Right cardiac atrium (tissue), 5 donors: ENCODE results near the gene TMEM125. TPM values are rescaled to one million over a fixed set of nuclear protein-coding genes. Genes with fewer than 3 reads are reported as not detected.

Experiments
- ATAC-seq, 2 donors: fragments of 200-7000 bp; cut with Tn5 transposase; one replicate each; pipeline versions ENCODE4 v1.8.0 to v1.9.1; 2020; ENCODE audit warnings: moderate library complexity in 2 of 2, mild to moderate bottlenecking in 1 of 2
- DNase-seq, 3 donors: peaks; one replicate each; pipeline ENCODE4 v3.0.0-alpha.2; 2020
- H3K27ac ChIP-seq: one replicate; pipeline ENCODE4 v1.5.1; 2013; ENCODE audit warnings: mild to moderate bottlenecking, low read length, control low read depth, moderate library complexity
- H3K27me3 ChIP-seq: one replicate; pipeline ENCODE4 v1.6.1; 2013; ENCODE audit not compliant: control insufficient read depth, insufficient read depth
- H3K4me1 ChIP-seq: one replicate; pipeline ENCODE4 v1.6.1; 2013; ENCODE audit warnings: low read length; ENCODE audit not compliant: control insufficient read depth, insufficient read depth
- H3K4me3 ChIP-seq: one replicate; pipeline ENCODE4 v1.5.1; 2013; ENCODE audit warnings: low read length, control low read depth
- H3K9me3 ChIP-seq: one replicate; pipeline ENCODE4 v1.6.1; 2013; ENCODE audit warnings: low read length; ENCODE audit not compliant: control insufficient read depth
- WGBS: extraction: QIAGEN DNeasy Blood & Tissue Kit; methylation state at CpG from one replicate; pipeline ENCODE4 v1.1.7; 2013; 5-methylcytosine and 5-hydroxymethylcytosine counted together
- intact Hi-C, 4 donors: fragments of 100-400 bp; cut with DNase I; formaldehyde crosslinking; loops; one replicate each; pipeline versions ENCODE4 v1.11.0 to v1.14.0; 2022 to 2023
- polyA plus RNA-seq: library from polyadenylated mRNA; stranded (reverse); fragments of 200-250 nt; gene quantifications from one replicate; pipeline ENCODE4 v1.2.3, GENCODE V29; 2013
- total RNA-seq, 4 donors: library from RNA; stranded (reverse); fragmentation: NEBNext Ultra II Directional; extraction: Animal tissue kit (Norgen Biotek cat#: 25700); gene quantifications; one replicate each; pipeline ENCODE4 v1.2.1, GENCODE V29; 2021
- donor health status: healthy with polysubstance abuse.
- donor health status: DM: no; HTN: yes; CAD: no.
- donor health status: DM: no; HTN: no; CAD: no.
- donor health status: DM: no; HTN: yes; CAD: no; lungs with severe emphysema.
- donor health status: DM: yes; HTN: yes; CAD: no.

TMEM125 gene
- total and polyA plus RNA-seq, 5 donors, result 0.68 to 1.6 (median 1.3) TPM

DNA sequence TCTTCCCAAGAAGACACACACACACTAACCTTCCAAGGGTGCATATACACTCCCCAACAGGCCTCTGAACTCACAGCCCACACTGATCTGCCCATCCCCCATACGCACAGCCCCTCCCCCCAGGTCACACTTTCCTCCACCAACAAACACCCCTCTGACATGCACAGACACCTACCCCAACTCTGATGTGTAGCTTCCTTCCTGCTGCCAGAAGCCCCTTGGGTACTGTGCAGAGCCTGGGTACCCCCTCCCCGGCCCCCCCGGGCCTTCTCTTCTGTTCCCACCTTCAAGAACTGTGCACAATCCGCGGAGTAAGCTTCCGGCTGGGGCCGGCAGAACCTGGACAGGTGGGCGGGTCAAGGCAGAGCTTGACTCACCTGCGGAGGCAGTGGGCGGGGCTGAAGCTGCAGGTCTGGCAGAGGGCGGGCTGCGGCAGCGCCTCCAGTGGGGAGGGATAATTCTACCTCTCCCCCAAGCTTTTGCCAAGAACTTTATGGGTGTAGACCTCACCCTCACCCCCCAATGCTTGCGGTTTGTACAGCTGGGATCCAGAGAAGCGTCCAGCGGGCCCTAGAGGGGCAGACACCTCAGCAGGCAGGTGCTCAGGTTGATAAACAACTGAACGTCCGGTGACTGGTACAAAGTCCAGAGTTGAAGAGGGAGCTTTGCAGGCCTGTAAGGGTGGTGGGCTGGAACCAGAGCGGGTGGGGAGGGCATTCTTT lies 15.6 kb downstream of the TMEM125 start, which contains the start of gene C1orf210:
Gene C1orf210, minus strand, starts transcription at position 313 of the 722 bp plus-strand sequence. CDS start 2,311 bp downstream, outside the sequence.
- peaks cover 1% of the 10 kb centered on the region for H3K4me1 ChIP-seq
- DNase-seq (no peak), ATAC-seq (peak in 1 of 2 donors; percentile 12)
- H3K9me3 ChIP-seq, result no peaks in the 10 kb centered on the region
- intact Hi-C loops, result no loop called here
- no peak within 1 kb of the TSS for H3K4me3 ChIP-seq
- no peak within 1 kb of the TSS for H3K27ac ChIP-seq
- 60% methylated on average over 19 of the region's 19 CpGs for WGBS
- no peaks in the 10 kb centered on the region for H3K27me3 ChIP-seq

DNA sequence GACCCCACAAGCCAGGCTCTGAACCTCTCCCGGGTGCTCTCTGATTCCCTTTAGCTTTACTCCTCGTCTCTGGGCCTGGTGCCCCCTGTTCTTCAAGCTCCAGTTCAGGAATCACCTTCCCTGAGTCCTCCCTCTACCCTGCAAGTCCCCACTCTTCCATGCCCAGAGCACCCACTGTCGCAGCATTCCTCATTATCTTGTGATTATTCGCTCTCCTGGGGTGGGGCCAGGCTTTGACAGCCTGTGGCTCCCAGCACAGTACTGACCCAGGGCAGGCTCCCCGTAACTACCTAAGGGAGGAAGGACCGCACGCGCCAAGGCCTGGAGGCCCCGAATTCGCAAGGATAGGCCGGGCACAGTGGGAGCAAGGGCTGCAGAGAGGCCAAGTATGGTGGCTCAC lies 16.3 kb downstream of the TMEM125 start:
- no peaks in the 10 kb centered on the region for H3K27me3 ChIP-seq
- DNase-seq, result no peak
- no peak overlapping the region for H3K4me3 ChIP-seq
- peaks cover 2% of the 10 kb centered on the region for H3K4me1 ChIP-seq
- WGBS, result 91% methylated on average over 11 of the region's 11 CpGs
- no peaks in the 10 kb centered on the region for H3K9me3 ChIP-seq
- H3K27ac ChIP-seq, result no peak overlapping the region
- no peak for ATAC-seq
- intact Hi-C loops, result no loop called here

DNA sequence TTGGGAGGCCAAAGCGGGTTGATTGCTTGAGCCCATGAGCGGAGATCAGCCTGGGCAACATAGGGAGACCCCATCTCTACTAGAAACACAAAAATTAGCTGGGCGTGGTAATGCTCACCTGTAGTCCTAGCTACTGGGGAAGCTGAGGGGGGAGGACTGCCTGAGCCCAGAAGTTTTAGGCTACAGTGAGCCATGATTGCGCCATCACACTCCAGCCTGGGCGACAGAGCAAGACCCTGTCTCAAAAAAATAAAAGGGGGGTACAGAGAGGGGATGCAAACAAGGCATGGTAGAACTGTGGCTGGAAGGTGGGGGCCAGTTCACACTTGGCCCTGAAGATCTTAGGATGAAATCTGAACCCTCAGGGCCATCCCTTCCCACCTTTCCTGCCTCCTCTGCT lies 16.8 kb downstream of the TMEM125 start:
- Histone ChIP-seq H3K27ac (no peak overlapping the region), H3K4me1 (peaks cover 2% of the 10 kb centered on the region), H3K27me3 (no peaks in the 10 kb centered on the region), H3K9me3 (no peaks in the 10 kb centered on the region), H3K4me3 (no peak overlapping the region)
- intact Hi-C loops, result no loop called here
- no peak for ATAC-seq
- no peak for DNase-seq
- WGBS, result 92% methylated on average over 5 of the region's 5 CpGs

DNA sequence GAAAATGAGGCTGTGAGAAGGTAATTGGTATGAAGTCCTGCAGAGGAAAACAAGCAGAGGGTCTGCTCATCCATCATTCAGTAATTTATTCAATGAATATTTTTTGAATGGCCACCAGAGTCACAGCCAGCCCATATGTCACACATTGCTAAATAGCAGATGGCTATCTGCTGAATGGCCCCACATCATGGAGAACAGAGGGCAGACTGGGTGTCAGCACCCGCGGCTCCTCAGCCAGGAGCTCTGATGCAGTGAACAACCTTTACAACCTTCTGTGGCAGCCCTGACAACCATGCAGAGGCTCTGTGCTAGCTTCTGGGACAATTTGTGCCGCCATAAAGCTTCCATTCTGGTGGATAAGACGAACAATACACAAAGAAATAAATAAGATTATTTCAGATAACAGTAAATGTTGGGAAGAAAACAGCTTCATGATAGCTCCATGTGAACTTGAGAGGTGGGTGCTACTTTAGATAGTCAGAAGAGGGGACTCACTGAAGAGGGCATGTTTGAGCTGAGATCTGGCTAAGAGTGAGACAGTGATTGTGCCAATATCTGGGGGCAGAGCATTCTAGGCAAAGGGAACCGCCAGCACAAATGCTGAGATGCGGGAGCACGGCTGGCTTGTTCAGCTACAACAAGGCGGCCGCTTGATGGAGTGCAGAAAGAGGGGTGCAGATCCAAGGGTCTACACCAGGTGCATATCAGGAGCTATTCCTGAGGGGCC lies 18.4 kb downstream of the TMEM125 start:
- WGBS, result 89% methylated on average over 9 of the region's 9 CpGs
- no peaks in the 10 kb centered on the region for H3K9me3 ChIP-seq
- H3K4me3 ChIP-seq, result no peak overlapping the region
- H3K4me1 ChIP-seq, result peaks cover 2% of the 10 kb centered on the region
- intact Hi-C loops, result no loop called here
- ATAC-seq (no peak), DNase-seq (no peak)
- H3K27ac ChIP-seq, result no peak overlapping the region
- H3K27me3 ChIP-seq, result no peaks in the 10 kb centered on the region

DNA sequence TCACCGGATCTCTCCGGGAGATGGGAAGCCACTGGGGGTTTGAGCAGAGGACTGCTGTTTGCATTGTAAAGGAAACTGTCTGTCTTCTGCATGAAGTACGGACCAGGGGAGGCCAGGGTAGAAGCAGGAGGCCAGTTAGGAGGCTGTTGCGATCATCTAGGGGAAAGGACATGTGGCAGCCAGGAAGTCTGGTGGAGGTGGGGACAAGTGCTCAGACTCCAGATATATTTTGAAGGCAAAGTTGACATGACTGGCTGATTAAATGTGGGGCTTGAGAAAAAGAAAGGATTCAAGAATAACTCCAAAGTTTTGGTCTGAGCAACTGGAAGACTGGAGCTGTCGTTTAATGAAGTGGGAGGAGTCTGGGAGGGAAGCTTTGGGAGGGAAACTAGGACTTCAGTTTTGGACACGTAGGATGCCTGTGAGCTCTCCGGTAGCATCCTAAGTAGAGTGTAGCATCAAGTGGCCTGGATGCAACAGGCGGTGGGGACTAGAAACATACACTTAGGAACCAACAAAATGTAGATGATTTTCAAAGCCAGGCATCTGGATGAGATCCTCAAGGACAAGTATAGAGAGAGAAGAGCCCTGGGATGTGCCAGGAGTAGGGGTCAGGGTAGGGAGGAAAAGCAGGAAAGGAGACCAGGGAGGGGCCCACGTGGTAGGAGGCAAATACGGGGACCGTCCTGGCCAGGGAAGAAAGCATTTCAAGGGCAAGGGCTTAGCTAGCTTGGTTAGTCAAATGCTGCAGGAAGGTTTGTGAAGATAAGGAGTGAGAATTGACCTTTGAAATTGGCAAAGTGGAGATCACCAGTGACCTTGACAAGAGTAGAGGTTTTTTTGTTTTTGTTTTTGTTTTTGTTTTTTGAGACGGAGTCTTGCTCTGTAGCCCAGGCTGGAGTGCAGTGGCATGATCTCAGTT lies 19.3 kb downstream of the TMEM125 start:
- DNase-seq (no peak), ATAC-seq (no peak)
- no peak overlapping the region for H3K4me3 ChIP-seq
- no peaks in the 10 kb centered on the region for H3K9me3 ChIP-seq
- H3K4me1 ChIP-seq, result peaks cover 4% of the 10 kb centered on the region
- 61% methylated on average over 12 of the region's 12 CpGs for WGBS
- no peak overlapping the region for H3K27ac ChIP-seq
- intact Hi-C loops, result no loop called here
- no peaks in the 10 kb centered on the region for H3K27me3 ChIP-seq

DNA sequence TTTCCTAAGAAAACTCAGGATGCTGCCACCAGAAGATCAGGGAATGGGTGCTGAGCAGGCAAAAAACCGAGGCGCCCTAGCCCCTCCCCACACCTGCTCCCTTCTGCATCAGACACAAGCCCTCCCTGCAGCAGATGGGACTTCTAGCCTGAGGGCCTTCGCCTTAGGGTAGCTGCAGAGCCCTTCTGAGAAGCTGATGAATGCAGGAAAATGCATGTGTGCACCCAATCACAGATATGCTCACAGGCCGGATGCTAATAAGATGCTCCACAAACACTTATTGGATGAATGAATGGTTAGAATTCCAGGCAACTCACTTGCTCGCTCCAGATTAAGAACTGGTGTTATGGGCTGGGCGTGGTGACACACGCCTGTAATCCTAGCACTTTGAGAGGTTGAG lies 22.4 kb downstream of the TMEM125 start:
- no peak for ATAC-seq
- intact Hi-C loops, result loop anchor here in 1 of 4 donors (5.0 kb wide), 1 partner anchor 40 kb away; no protein-coding TSS in a partner anchor
- Histone ChIP-seq H3K27ac (no peak overlapping the region), H3K4me3 (no peak overlapping the region), H3K4me1 (peaks cover 7% of the 10 kb centered on the region), H3K27me3 (no peaks in the 10 kb centered on the region), H3K9me3 (no peaks in the 10 kb centered on the region)
- WGBS, result 82% methylated on average over 7 of the region's 7 CpGs
- DNase-seq, result no peak

DNA sequence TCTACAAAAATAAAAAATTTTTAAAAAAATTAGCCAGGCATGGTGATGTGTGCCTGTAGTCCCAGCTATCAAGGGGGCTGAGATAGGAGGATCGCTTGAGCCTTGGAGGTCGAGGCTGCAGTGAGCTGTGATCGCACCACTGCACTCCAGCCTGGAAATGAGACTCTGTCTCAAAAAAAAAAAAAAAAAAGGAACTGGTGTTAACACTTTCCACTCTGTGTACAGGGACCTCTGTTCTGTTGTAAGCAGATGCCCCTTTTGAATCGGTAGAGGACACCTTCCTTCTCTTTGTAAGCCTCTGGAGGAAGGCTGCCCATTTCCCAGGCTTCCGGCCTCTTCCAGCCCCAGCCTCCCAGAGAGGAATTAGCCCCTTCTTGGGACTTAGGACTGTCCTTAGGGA lies 22.9 kb downstream of the TMEM125 start:
- H3K9me3 ChIP-seq, result no peaks in the 10 kb centered on the region
- WGBS, result 76% methylated on average over 5 of the region's 5 CpGs
- no peak overlapping the region for H3K4me3 ChIP-seq
- H3K4me1 ChIP-seq, result peaks cover 7% of the 10 kb centered on the region
- intact Hi-C loops, result loop anchor here in 1 of 4 donors (5.0 kb wide), 1 partner anchor 40 kb away; no protein-coding TSS in a partner anchor
- no peak overlapping the region for H3K27ac ChIP-seq
- ATAC-seq, result no peak
- DNase-seq, result no peak
- no peaks in the 10 kb centered on the region for H3K27me3 ChIP-seq

DNA sequence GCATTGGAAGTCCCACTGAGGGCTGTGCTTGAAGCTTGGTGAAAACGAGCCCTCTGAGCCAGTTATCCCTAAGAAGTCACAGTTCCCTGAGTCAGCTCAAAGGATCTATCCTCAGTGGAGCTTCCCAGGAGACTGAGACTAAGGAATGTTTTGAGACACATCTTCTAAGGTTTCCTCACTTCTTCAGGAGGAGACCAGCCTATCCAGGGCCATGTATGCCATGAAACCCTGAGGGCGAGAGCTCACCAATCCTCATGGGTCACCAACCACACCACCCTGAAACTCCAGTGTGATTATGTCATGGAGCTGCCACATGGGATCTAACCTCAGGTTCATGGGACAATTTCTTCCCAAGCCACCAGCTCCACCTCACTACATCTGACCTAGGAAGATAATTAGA lies 23.4 kb downstream of the TMEM125 start:
- WGBS, result 86% methylated on average over 2 of the region's 2 CpGs
- intact Hi-C loops, result loop anchor here in 1 of 4 donors (5.0 kb wide), 1 partner anchor 41 kb away; no protein-coding TSS in a partner anchor
- Histone ChIP-seq H3K4me1 (peaks cover 7% of the 10 kb centered on the region), H3K27ac (no peak overlapping the region), H3K4me3 (no peak overlapping the region), H3K27me3 (no peaks in the 10 kb centered on the region), H3K9me3 (no peaks in the 10 kb centered on the region)
- ATAC-seq (no peak), DNase-seq (no peak)

DNA sequence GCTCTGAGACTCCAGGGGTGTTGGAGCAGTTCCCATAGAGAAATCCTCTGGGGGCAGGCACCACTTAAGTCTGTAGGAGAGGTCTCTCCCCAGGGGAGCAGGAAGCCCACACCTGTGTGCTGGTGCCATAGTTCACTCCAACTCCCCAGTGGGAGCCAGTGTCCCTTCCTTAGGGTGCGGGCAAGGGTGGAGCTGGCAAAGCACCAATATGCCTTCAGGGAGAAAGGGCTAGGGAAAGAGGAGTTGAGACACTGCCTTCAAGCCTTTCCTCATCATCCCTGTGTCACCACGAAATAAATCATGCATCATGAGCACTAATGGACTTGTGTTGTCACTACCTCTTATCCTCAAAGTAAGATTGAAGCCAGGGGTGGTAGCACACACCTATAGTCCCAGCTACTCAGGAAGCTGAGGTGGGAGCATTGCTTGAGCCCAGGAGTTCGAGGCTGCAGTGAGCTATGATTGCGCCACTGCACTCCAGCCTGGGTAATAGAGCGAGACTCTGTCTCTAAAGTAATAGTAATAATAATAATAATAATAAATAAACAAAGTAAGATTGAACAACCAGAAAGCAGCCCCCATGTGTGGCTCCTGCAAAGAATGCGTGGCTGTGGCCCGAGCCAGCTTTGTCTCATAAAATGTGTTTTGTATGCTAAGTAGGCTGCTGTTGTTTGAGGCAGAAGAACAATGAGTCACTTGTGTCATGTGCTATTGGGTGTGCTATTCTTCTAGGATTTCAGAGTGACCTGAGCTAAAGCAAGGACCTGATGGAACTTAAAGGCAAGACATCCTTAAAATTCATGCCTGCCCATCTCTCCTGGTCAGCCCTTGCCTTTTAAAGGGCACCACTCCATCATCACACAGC lies 24.3 kb downstream of the TMEM125 start:
- ATAC-seq, result peak in 1 of 2 donors; percentile 55
- Histone ChIP-seq H3K4me3 (no peak overlapping the region), H3K27ac (peak overlapping the region; percentile 31), H3K4me1 (peaks cover 7% of the 10 kb centered on the region), H3K27me3 (no peaks in the 10 kb centered on the region), H3K9me3 (no peaks in the 10 kb centered on the region)
- WGBS, result 78% methylated on average over 7 of the region's 7 CpGs
- DNase-seq, result peak in 1 of 3 donors; percentile 27
- intact Hi-C loops, result loop anchor here in 1 of 4 donors (5.0 kb wide), 1 partner anchor 42 kb away; no protein-coding TSS in a partner anchor

DNA sequence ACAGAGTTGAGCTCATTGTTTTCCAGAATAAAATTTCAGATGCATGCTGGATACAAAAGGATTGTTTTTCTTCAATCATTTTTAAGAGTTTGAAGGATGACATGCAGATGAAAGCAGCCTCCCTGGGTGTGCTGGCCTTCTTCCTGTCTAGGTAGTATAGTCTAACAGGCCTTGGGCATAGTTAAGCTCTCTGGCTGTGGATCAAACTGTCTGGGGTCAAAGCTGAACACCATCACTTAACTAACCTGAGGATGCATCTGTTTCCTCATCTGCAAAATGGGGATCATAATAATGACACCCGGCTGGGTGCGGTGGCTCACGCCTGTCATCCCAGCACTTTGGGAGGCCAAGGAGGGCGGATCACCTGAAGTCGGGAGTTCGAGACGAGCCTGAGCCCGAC lies 25.0 kb downstream of the TMEM125 start:
- peaks cover 7% of the 10 kb centered on the region for H3K4me1 ChIP-seq
- peak overlapping the region; percentile 89 for H3K27ac ChIP-seq
- H3K9me3 ChIP-seq, result no peaks in the 10 kb centered on the region
- ATAC-seq (no peak), DNase-seq (peak in 1 of 3 donors; percentile 41)
- H3K4me3 ChIP-seq, result no peak overlapping the region
- WGBS, result 76% methylated on average over 8 of the region's 8 CpGs
- intact Hi-C loops, result loop anchor here in 1 of 4 donors (5.0 kb wide), 1 partner anchor 42 kb away; no protein-coding TSS in a partner anchor
- H3K27me3 ChIP-seq, result no peaks in the 10 kb centered on the region
